Endothelial cell of umbilical vein (primary cell): ENCODE results near the gene SLC25A17. TPM values are rescaled to one million over a fixed set of nuclear protein-coding genes. Genes with fewer than 3 reads are reported as not detected.
"Not testable (repeated sequence)": the region's sequence is repeated elsewhere in the genome, so short reads cannot be mapped to it uniquely, and the experiment has no call there.

Source experiments
- BruUV-seq: library from RNA; stranded (reverse); fragments of 400-500 nt; replicated peaks from 2 replicates; lab custom pipeline; 2021; lab: Mats Ljungman, UMichigan
- CTCF ChIA-PET: fragments of 300-600, 350-600 bp; sonication (Branson Sonifier 250); formaldehyde crosslinking; loops from one replicate; lab custom pipeline; 2021; ENCODE audit warnings: antibody characterized with exemption, inconsistent platforms; lab: Charles Lee
- POLR2A ChIA-PET: fragments of 300-600, 350-600 bp; sonication (Branson Sonifier 250); formaldehyde crosslinking; loops from one replicate; lab custom pipeline; 2021; ENCODE audit warnings: antibody characterized with exemption, inconsistent platforms; lab: Charles Lee
- DNase-seq: peaks from one replicate; pipeline ENCODE4 v3.0.0-alpha.2; 2011; ENCODE audit warnings: low read depth, low spot score
- FAIRE-seq: peaks from 2 replicates; lab custom pipeline; 2011; peaks lifted over from hg19 to GRCh38; lab: Jason Lieb, UNC
- H2AFZ ChIP-seq: 2 replicates; pipeline ENCODE4 v1.6.0; 2012; ENCODE audit warnings: low read depth, low read length, control low read depth, inconsistent platforms
- H3K27ac ChIP-seq: 2 replicates; pipeline ENCODE4 v1.5.1; 2011; ENCODE audit warnings: low read depth, mild to moderate bottlenecking, control low read depth, low read length, moderate library complexity; ENCODE audit not compliant: insufficient read depth
- H3K27me3 ChIP-seq, 2 experiments: 2 replicates each; pipeline versions ENCODE4 v1.6.0 to v1.6.1; 2011; ENCODE audit warnings: low read length in 2 of 2, mixed read lengths in 1 of 2; ENCODE audit not compliant: control insufficient read depth in 2 of 2, insufficient read depth in 2 of 2
- H3K36me3 ChIP-seq, 2 experiments: 2 replicates in 1 of 2; 3 replicates in 1 of 2; pipeline ENCODE4 v1.5.1; 2011; ENCODE audit warnings: low read length in 2 of 2, mild to moderate bottlenecking in 1 of 2, moderate library complexity in 1 of 2; ENCODE audit not compliant: control insufficient read depth in 2 of 2, insufficient read depth in 2 of 2; ENCODE audit errors: extremely low read depth in 1 of 2
- H3K4me1 ChIP-seq: 3 replicates; pipeline ENCODE4 v1.5.1; 2011; ENCODE audit warnings: mild to moderate bottlenecking, low read length; ENCODE audit not compliant: control insufficient read depth, insufficient read depth; ENCODE audit errors: extremely low read depth
- H3K4me2 ChIP-seq: 2 replicates; pipeline ENCODE4 v1.6.1; 2011; ENCODE audit warnings: low read length, control low read depth, mixed read lengths; ENCODE audit not compliant: insufficient read depth
- H3K4me3 ChIP-seq, 3 experiments: fragments of 200-600 bp in 1 of 3; sonication (generic), shearing (Covaris generic) in 1 of 3; replicated peaks in 1 of 3; 2 replicates each; pipeline ENCODE4 v1.5.1; 2011 to 2016; ENCODE audit warnings: control low read depth in 3 of 3, low read length in 3 of 3, mild to moderate bottlenecking in 2 of 3, inconsistent platforms in 1 of 3, low read depth in 1 of 3, moderate library complexity in 1 of 3; ENCODE audit not compliant: insufficient read depth in 1 of 3
- H3K79me2 ChIP-seq: 2 replicates; pipeline ENCODE4 v1.6.0; 2012; ENCODE audit warnings: low read length, inconsistent platforms; ENCODE audit not compliant: control insufficient read depth, insufficient read depth
- H3K9ac ChIP-seq: replicated peaks from 2 replicates; pipeline ENCODE3; 2011; ENCODE audit warnings: low read length, control low read depth; ENCODE audit not compliant: insufficient read depth; ENCODE audit errors: extremely low read depth
- H3K9me1 ChIP-seq: replicated peaks from 3 replicates; pipeline ENCODE4 v1.6.0; 2011; ENCODE audit warnings: mild to moderate bottlenecking, low read length; ENCODE audit not compliant: control insufficient read depth, insufficient read depth; ENCODE audit errors: extremely low read depth
- H3K9me3 ChIP-seq: replicated peaks from 2 replicates; pipeline ENCODE4 v1.5.1; 2012; ENCODE audit warnings: low read length, inconsistent platforms; ENCODE audit not compliant: control insufficient read depth, insufficient read depth
- H4K20me1 ChIP-seq: replicated peaks from 2 replicates; pipeline ENCODE3; 2011; ENCODE audit warnings: mild to moderate bottlenecking, low read length; ENCODE audit not compliant: control insufficient read depth, insufficient read depth; ENCODE audit errors: extremely low read depth
- CTCF ChIP-seq, 2 donors: IDR thresholded peaks; 1 replicate in 1 of 2; 2 replicates in 1 of 2; pipeline ENCODE4 v1.5.1; 2011; ENCODE audit warnings: low read length in 2 of 2, mild to moderate bottlenecking in 2 of 2, moderate library complexity in 2 of 2, control low read depth in 1 of 2, inconsistent platforms in 1 of 2, low read depth in 1 of 2; ENCODE audit not compliant: insufficient read depth in 1 of 2; ENCODE audit errors: extremely low read depth in 1 of 2
- EZH2 ChIP-seq: IDR thresholded peaks from 2 replicates; pipeline ENCODE4 v1.6.1; 2012; ENCODE audit warnings: borderline replicate concordance, low read depth, mild to moderate bottlenecking, moderate library complexity, low read length, inconsistent platforms; ENCODE audit not compliant: severe bottlenecking
- FOS ChIP-seq: IDR thresholded peaks from 2 replicates; pipeline ENCODE4 v1.6.1; 2011; ENCODE audit warnings: mild to moderate bottlenecking, low read length, moderate library complexity, borderline replicate concordance; ENCODE audit not compliant: insufficient read depth
- GATA2 ChIP-seq: IDR thresholded peaks from 2 replicates; pipeline ENCODE4 v1.7.0; 2011; ENCODE audit warnings: low read depth, mild to moderate bottlenecking, moderate library complexity, mixed read lengths, low read length; ENCODE audit not compliant: insufficient read length, insufficient read depth
- JUN ChIP-seq: IDR thresholded peaks from 2 replicates; pipeline ENCODE4 v1.6.1; 2011; ENCODE audit warnings: borderline replicate concordance, low read depth; ENCODE audit not compliant: insufficient read length, insufficient read depth
- MAX ChIP-seq: IDR thresholded peaks from 2 replicates; pipeline ENCODE4 v1.6.1; 2011; ENCODE audit not compliant: insufficient read depth, insufficient read length
- MYC ChIP-seq: IDR thresholded peaks from one replicate; pipeline ENCODE4 v1.6.1; 2011; ENCODE audit warnings: mild to moderate bottlenecking, low read depth, low read length
- POLR2A ChIP-seq: IDR thresholded peaks from 2 replicates; pipeline ENCODE4 v1.6.1; 2012; ENCODE audit warnings: low read depth, mild to moderate bottlenecking, control low read depth, low read length
- POLR2AphosphoS5 ChIP-seq: IDR thresholded peaks from 2 replicates; pipeline ENCODE4 v1.6.1; 2012; ENCODE audit warnings: low read depth, mild to moderate bottlenecking, control low read depth, low read length, moderate library complexity; ENCODE audit not compliant: insufficient read depth
- dilution Hi-C: fragments of 300-500 bp; cut with MboI; formaldehyde crosslinking; loops from one replicate; pipeline ENCODE4 v1.15.0; 2019; ENCODE audit warnings: low sequenced_read_pairs; ENCODE audit not compliant: extremely low pct_ligation_motif_present
- intact Hi-C: fragments of 100-400 bp; cut with micrococcal nuclease; formaldehyde crosslinking; loops from one replicate; pipeline ENCODE4 v1.10.0; 2022
- polyA plus RNA-seq, 4 experiments: library from polyadenylated mRNA; depleted of rRNA in 3 of 4; stranded (reverse) in 3 of 4; unstranded in 1 of 4; fragments of >200 nt; gene quantifications; 2 replicates each; pipeline versions ENCODE4 v1.2.1 to v1.2.3, GENCODE V29; 2011 to 2012; ENCODE audit warnings: missing spikeins in 1 of 4
- total RNA-seq: library from RNA; stranded (reverse); gene quantifications from 2 replicates; pipeline ENCODE4 v1.2.3, GENCODE V29; 2021

Gene SLC25A17
- total and polyA plus RNA-seq, 2 donors (not counting 3 experiments of a cell fraction or from before 2014, with no cell fraction given): 12.2 to 25.8 TPM

GRCh38 chr22:40853961-40854360, 34.8 kb upstream of the SLC25A17 start:
- intact Hi-C loops: no loop called here
- H3K79me2 ChIP-seq: peaks cover 86% of the 10 kb centered on the region
- peaks cover 7% of the 10 kb centered on the region for H4K20me1 ChIP-seq
- no peaks in the 10 kb centered on the region for H3K9me3 ChIP-seq
- H3K4me1 ChIP-seq: peaks cover 27% of the 10 kb centered on the region
- dilution Hi-C loops: no loop called here
- TF ChIP-seq POLR2A (no peak), GATA2 (no peak)
- FAIRE-seq: no peak
- ChIA-PET CTCF (interaction anchor here (1.4 to 2.1 kb wide), 2 partner anchors 35 to 45 kb away, joined by 3 to 13 read pairs; partner anchors contain the start of gene SLC25A17), POLR2A (no interaction called here)
- H3K36me3 ChIP-seq: peaks cover 2 to 4% of the 10 kb centered on the region in 2 experiments
- peak; percentile 2 for DNase-seq
- BruUV-seq: no TSS peak
- no peak overlapping the region for H3K27ac ChIP-seq
- peak overlapping the region; percentile 97 for H3K4me2 ChIP-seq
- H2AFZ ChIP-seq: no peak overlapping the region
- H3K9ac ChIP-seq: peak overlapping the region; percentile 5
- no peaks in the 10 kb centered on the region for H3K9me1 ChIP-seq
- peak overlapping the region in 1 of 3 experiments; percentile 48 for H3K4me3 ChIP-seq
- no peaks in the 10 kb centered on the region for H3K27me3 ChIP-seq

GRCh38 chr22:40853333-40853732, 34.2 kb upstream of the SLC25A17 start:
- POLR2A ChIA-PET: no interaction called here
- peak overlapping the region in 1 of 3 experiments; percentile 48 for H3K4me3 ChIP-seq
- peaks cover 83% of the 10 kb centered on the region for H3K79me2 ChIP-seq
- CTCF ChIA-PET: interaction anchor here (1.1 to 2.1 kb wide), 3 partner anchors 17 to 170 kb away, joined by 4 to 13 read pairs (median 5); no protein-coding TSS in a partner anchor
- peak overlapping the region; percentile 97 for H3K4me2 ChIP-seq
- intact Hi-C loops: no loop called here
- FAIRE-seq (no peak), DNase-seq (no peak)
- H3K27ac ChIP-seq: no peak overlapping the region
- no peak overlapping the region for H2AFZ ChIP-seq
- H3K4me1 ChIP-seq: peaks cover 27% of the 10 kb centered on the region
- peaks cover 2 to 4% of the 10 kb centered on the region in 2 experiments for H3K36me3 ChIP-seq
- no TSS peak for BruUV-seq
- dilution Hi-C loops: no loop called here
- no peaks in the 10 kb centered on the region for H3K9me1 ChIP-seq
- H3K27me3 ChIP-seq: no peaks in the 10 kb centered on the region
- TF ChIP-seq MAX (no peak), CTCF (IDR thresholded peaks at IDR 0.05; ENCODE audit: extremely low read depth in 1 of 2, insufficient read depth in 1 of 2, low read depth in 1 of 2, low read length in 2 of 2) (no peak), MYC (no peak), FOS (no peak), POLR2AphosphoS5 (no peak), GATA2 (no peak), JUN (no peak), EZH2 (no peak), POLR2A (no peak)
- H3K9ac ChIP-seq: peak overlapping the region; percentile 3
- no peaks in the 10 kb centered on the region for H3K9me3 ChIP-seq
- H4K20me1 ChIP-seq: peaks cover 7% of the 10 kb centered on the region

- intact Hi-C loops, H3K4me2 ChIP-seq, H2AFZ ChIP-seq, H3K27ac ChIP-seq, BruUV-seq, FAIRE-seq, dilution Hi-C loops, POLR2A ChIA-PET, DNase-seq, H3K9ac ChIP-seq, H3K9me1 ChIP-seq, H3K27me3 ChIP-seq, H3K9me3 ChIP-seq, H4K20me1 ChIP-seq, H3K4me1 ChIP-seq, H3K4me3 ChIP-seq: not testable (repeated sequence)
- Histone ChIP-seq H3K36me3 (peaks cover 9 to 21% of the 10 kb centered on the region in 2 experiments), H3K79me2 (peaks cover 47% of the 10 kb centered on the region)
- CTCF ChIA-PET: interaction anchor here (0.8 to 1.5 kb wide), 3 partner anchors 9 to 163 kb away, joined by 3 read pairs; partner anchors contain the start of gene DNAJB7
These were observed 26.7 kb upstream of the SLC25A17 start for GRCh38 chr22:40845816-40846215.
